ENCODE measurements around the gene PTGER1. TPM values are rescaled to one million over a fixed set of nuclear protein-coding genes. Genes with fewer than 3 reads are reported as not detected.

Gene PTGER1
- 1 to 10 TPM in 1 of 2 donors, under 1 TPM in 1; 0.76 to 3.6 TPM for total RNA-seq
- polyA plus RNA-seq (ENCODE audit: insufficient read length in 6 of 6): 10 to 100 TPM in 1 of 6 donors, 1 to 10 TPM in 5; 3.2 to 12.9 (median 8.0) TPM
- long read RNA-seq, donor 1, transcript PTGER1-201 (3 exons, 1,421 nt): major isoform, 13 of 24 reads
- long read RNA-seq, donor 1, partial matches to known transcripts: 11 of 24 reads
- long read RNA-seq, donor 1, other reads (novel, unspliced or antisense): 0 of 24 reads
- long read RNA-seq, donor 2, transcript PTGER1-201 (3 exons, 1,421 nt): major isoform, 13 of 22 reads
- long read RNA-seq, donor 2, partial matches to known transcripts: 9 of 22 reads
- long read RNA-seq, donor 2, other reads (novel, unspliced or antisense): 0 of 22 reads
- long read RNA-seq, donor 3, transcript PTGER1-201 (3 exons, 1,421 nt): major isoform, 10 of 10 reads
- long read RNA-seq, donor 3, partial matches to known transcripts: 0 of 10 reads
- long read RNA-seq, donor 3, other reads (novel, unspliced or antisense): 0 of 10 reads
- long read RNA-seq, donor 4, transcript PTGER1-201 (3 exons, 1,421 nt): major isoform, 7 of 12 reads
- long read RNA-seq, donor 4, partial matches to known transcripts: 4 of 12 reads
- long read RNA-seq, donor 4, other reads (novel, unspliced or antisense): 1 of 12 reads
- long read RNA-seq, donor 5, transcript PTGER1-201 (3 exons, 1,421 nt): major isoform, 7 of 12 reads
- long read RNA-seq, donor 5, partial matches to known transcripts: 5 of 12 reads
- long read RNA-seq, donor 5, other reads (novel, unspliced or antisense): 0 of 12 reads
- long read RNA-seq, donor 6, transcript PTGER1-201 (3 exons, 1,421 nt): major isoform, 15 of 15 reads
- long read RNA-seq, donor 6, partial matches to known transcripts: 0 of 15 reads
- long read RNA-seq, donor 6, other reads (novel, unspliced or antisense): 0 of 15 reads
- long read RNA-seq, donor 7, partial matches to known transcripts: 0 of 4 reads
- long read RNA-seq, donor 7, other reads (novel, unspliced or antisense): 0 of 4 reads
- long read RNA-seq, donor 8, transcript PTGER1-201 (3 exons, 1,421 nt): major isoform, 23 of 31 reads
- long read RNA-seq, donor 8, partial matches to known transcripts: 8 of 31 reads
- long read RNA-seq, donor 8, other reads (novel, unspliced or antisense): 0 of 31 reads
- long read RNA-seq, donor 9: 0 reads
- long read RNA-seq, donor 10, transcript PTGER1-201 (3 exons, 1,421 nt): major isoform, 5 of 5 reads
- long read RNA-seq, donor 10, partial matches to known transcripts: 0 of 5 reads
- long read RNA-seq, donor 10, other reads (novel, unspliced or antisense): 0 of 5 reads
- long read RNA-seq, donor 11: 0 reads
- long read RNA-seq, donor 12, transcript PTGER1-201 (3 exons, 1,421 nt): major isoform, 10 of 10 reads
- long read RNA-seq, donor 12, partial matches to known transcripts: 0 of 10 reads
- long read RNA-seq, donor 12, other reads (novel, unspliced or antisense): 0 of 10 reads

- ATAC-seq: peak; percentile 24
Observed at GRCh38 chr19:14475251-14476073, at the start of gene PTGER1. PTGER1 (minus strand) TSS chr19:14475354; CDS start chr19:14474320, 1,034 bp downstream.

GRCh38 chr19:14520543-14520942, 45.4 kb upstream of the PTGER1 start:
- Histone ChIP-seq H3K36me3 (peaks cover 0 to 13% of the 10 kb centered on the region in 2 donors), H3K4me3 (no peak overlapping the region), H3K27me3 (no peaks in the 10 kb centered on the region), H3K27ac (peak overlapping the region in 1 of 2 donors; percentile 99), H3K9me3 (no peaks in the 10 kb centered on the region), H3K4me1 (peaks cover 11 to 36% of the 10 kb centered on the region in 2 donors)
- TF ChIP-seq CTCF (IDR thresholded peaks at IDR 0.05): no peak
- DNase-seq: no peak
- intact Hi-C loops (cut with DNase I): no loop called here
- ATAC-seq: no peak

More at GRCh38 chr19:14475251-14476073, at the start of gene PTGER1:
- H3K36me3 ChIP-seq: peaks cover 0 to 45% of the 10 kb centered on the region in 2 donors
- H3K4me1 ChIP-seq: peaks cover 34 to 60% of the 10 kb centered on the region in 2 donors
- H3K27me3 ChIP-seq: peaks cover 3 to 39% of the 10 kb centered on the region in 2 donors
- H3K9me3 ChIP-seq: no peaks in the 10 kb centered on the region
- peak; percentile 13 to 33 for TF ChIP-seq CTCF (IDR thresholded peaks at IDR 0.05)
- no peak within 1 kb of the TSS for H3K27ac ChIP-seq
- intact Hi-C loops (cut with DNase I): no loop called here
- no peak within 1 kb of the TSS for H3K4me3 ChIP-seq
- peak in 3 of 4 donors; percentile 65 to 83 (median 74) for DNase-seq

DNA sequence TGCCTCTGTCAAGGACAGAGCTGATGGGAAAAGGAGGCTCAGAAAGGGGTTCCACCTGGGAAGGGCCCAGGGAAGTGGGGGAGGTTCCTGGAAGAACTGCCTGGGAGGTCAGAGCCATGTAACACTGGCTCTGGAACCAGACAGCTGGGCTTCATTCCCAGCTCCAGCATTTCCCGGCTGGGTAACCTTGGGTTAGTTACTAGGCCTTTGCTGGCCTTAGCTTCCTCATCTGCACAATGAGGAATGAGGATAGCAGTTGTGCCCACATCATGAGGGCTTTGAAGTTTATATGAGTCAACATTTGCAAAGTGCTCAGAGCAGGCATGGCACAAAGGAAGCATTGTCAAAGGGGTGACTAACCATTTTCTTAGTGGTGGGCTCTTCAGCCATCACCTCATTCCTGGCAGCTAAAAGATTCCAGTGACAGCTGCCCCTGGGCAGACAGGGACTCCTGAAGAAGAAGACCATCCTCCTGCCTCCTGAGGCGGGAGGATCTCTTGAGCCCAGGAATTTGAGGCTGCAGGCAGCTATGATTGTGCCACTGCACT, 44.8 kb upstream of the PTGER1 start:
- H3K9me3 ChIP-seq: no peaks in the 10 kb centered on the region
- intact Hi-C loops (cut with DNase I): no loop called here
- DNase-seq (peak in 1 of 4 donors; percentile 47), ATAC-seq (no peak)
- H3K27me3 ChIP-seq: no peaks in the 10 kb centered on the region
- peak overlapping the region; percentile 99 to 100 for H3K27ac ChIP-seq
- peaks cover 3 to 20% of the 10 kb centered on the region in 2 donors for H3K36me3 ChIP-seq
- H3K4me1 ChIP-seq: peaks cover 11 to 42% of the 10 kb centered on the region in 2 donors
- no peak for TF ChIP-seq CTCF (IDR thresholded peaks at IDR 0.05)
- H3K4me3 ChIP-seq: no peak overlapping the region

- Histone ChIP-seq H3K27ac (peak overlapping the region; percentile 99 to 100), H3K36me3 (peaks cover 5 to 25% of the 10 kb centered on the region in 2 donors), H3K9me3 (no peaks in the 10 kb centered on the region), H3K27me3 (no peaks in the 10 kb centered on the region), H3K4me3 (peak overlapping the region in 1 of 2 donors; percentile 97), H3K4me1 (peaks cover 11 to 48% of the 10 kb centered on the region in 2 donors)
- intact Hi-C loops (cut with DNase I): no loop called here
- ATAC-seq: no peak
- TF ChIP-seq CTCF (IDR thresholded peaks at IDR 0.05): no peak
- no peak for DNase-seq
Observed at GRCh38 chr19:14519245-14519859, 44.2 kb upstream of the PTGER1 start.

Measured in left lung (tissue), 14 donors.